CD14-positive monocyte (primary cell): ENCODE results near the gene NFATC1. TPM values are rescaled to one million over a fixed set of nuclear protein-coding genes. Genes with fewer than 3 reads are reported as not detected.

Source experiments
- DNase-seq, 3 donors: peaks; one replicate each; pipeline ENCODE4 v3.0.0-alpha.2; 2011 to 2022
- H2AFZ ChIP-seq: 2 replicates; pipeline ENCODE4 v1.6.0; 2012; ENCODE audit warnings: mild to moderate bottlenecking, low read depth, low read length, inconsistent platforms; ENCODE audit not compliant: insufficient read depth, poor library complexity, severe bottlenecking
- H3K27ac ChIP-seq, 2 donors: 1 replicate in 1 of 2; 2 replicates in 1 of 2; pipeline ENCODE4 v1.5.1; 2012 to 2013; ENCODE audit warnings: low read length in 2 of 2, control low read depth in 1 of 2, inconsistent platforms in 1 of 2, low read depth in 1 of 2, mild to moderate bottlenecking in 1 of 2
- H3K27me3 ChIP-seq, 2 donors: one replicate each; pipeline versions ENCODE4 v1.6.0 to v1.6.1; 2011 to 2013; ENCODE audit warnings: low read length in 2 of 2; ENCODE audit not compliant: control insufficient read depth in 2 of 2, insufficient read depth in 2 of 2
- H3K36me3 ChIP-seq, 2 donors: replicated peaks in 1 of 2; 1 replicate in 1 of 2; 2 replicates in 1 of 2; pipeline versions ENCODE4 v1.5.1 to v1.6.1; 2012 to 2013; ENCODE audit warnings: low read length in 2 of 2, control low read depth in 1 of 2, inconsistent platforms in 1 of 2, mild to moderate bottlenecking in 1 of 2; ENCODE audit not compliant: insufficient read depth in 2 of 2, control insufficient read depth in 1 of 2
- H3K4me1 ChIP-seq, 2 donors: 1 replicate in 1 of 2; 2 replicates in 1 of 2; pipeline versions ENCODE4 v1.5.1 to v1.6.1; 2012 to 2013; ENCODE audit warnings: low read length in 2 of 2, control low read depth in 1 of 2, inconsistent platforms in 1 of 2, mild to moderate bottlenecking in 1 of 2, moderate library complexity in 1 of 2; ENCODE audit not compliant: insufficient read depth in 2 of 2, control insufficient read depth in 1 of 2
- H3K4me2 ChIP-seq: replicated peaks from 2 replicates; pipeline ENCODE3; 2012; ENCODE audit warnings: low read length, moderate library complexity, mild to moderate bottlenecking; ENCODE audit not compliant: poor library complexity, severe bottlenecking; ENCODE audit errors: extremely low read depth
- H3K4me3 ChIP-seq, 3 experiments: fragments of 200-600 bp in 1 of 3; sonication (generic) in 1 of 3; replicated peaks in 1 of 3; 1 replicate in 2 of 3; 2 replicates in 1 of 3; pipeline ENCODE4 v1.5.1; 2011 to 2013; ENCODE audit warnings: low read length in 3 of 3, mild to moderate bottlenecking in 3 of 3, control low read depth in 2 of 3, low read depth in 2 of 3, inconsistent platforms in 1 of 3, moderate library complexity in 1 of 3
- H3K79me2 ChIP-seq: 2 replicates; pipeline ENCODE4 v1.6.0; 2012; ENCODE audit warnings: mild to moderate bottlenecking, control low read depth, inconsistent platforms, low read length, moderate library complexity; ENCODE audit not compliant: insufficient read depth
- H3K9ac ChIP-seq: 2 replicates; pipeline ENCODE4 v1.6.0; 2017; ENCODE audit warnings: low read length, mild to moderate bottlenecking; ENCODE audit not compliant: insufficient read depth, poor library complexity, severe bottlenecking
- H3K9me3 ChIP-seq, 2 donors: replicated peaks in 1 of 2; 1 replicate in 1 of 2; 2 replicates in 1 of 2; pipeline versions ENCODE4 v1.5.1 to v1.6.1; 2012 to 2013; ENCODE audit warnings: low read length in 2 of 2, control low read depth in 1 of 2; ENCODE audit not compliant: control insufficient read depth in 1 of 2, insufficient read depth in 1 of 2
- H4K20me1 ChIP-seq: 2 replicates; pipeline ENCODE4 v1.6.0; 2012; ENCODE audit warnings: mild to moderate bottlenecking, low read length, control low read depth, moderate library complexity; ENCODE audit not compliant: insufficient read depth
- H3K27ac Mint-ChIP-seq, 7 donors: one replicate each; pipeline ENCODE4 v1.8.0; 2020; ENCODE audit warnings: mild to moderate bottlenecking in 7 of 7, mixed read lengths in 7 of 7, moderate library complexity in 6 of 7, inconsistent platforms in 2 of 7
- H3K27me3 Mint-ChIP-seq, 3 donors: one replicate each; pipeline ENCODE4 v1.8.0; 2021 to 2022; ENCODE audit warnings: low read depth in 3 of 3, mild to moderate bottlenecking in 3 of 3, mixed read lengths in 3 of 3, moderate library complexity in 3 of 3, inconsistent platforms in 1 of 3
- H3K36me3 Mint-ChIP-seq, 2 donors: one replicate each; pipeline ENCODE4 v1.8.0; 2020; ENCODE audit warnings: mixed read lengths in 2 of 2, inconsistent platforms in 1 of 2, mild to moderate bottlenecking in 1 of 2
- H3K4me1 Mint-ChIP-seq: one replicate; pipeline ENCODE4 v1.8.0; 2020; ENCODE audit warnings: mild to moderate bottlenecking, mixed read lengths
- H3K4me3 Mint-ChIP-seq, 2 donors: one replicate each; pipeline ENCODE4 v1.8.0; 2020; ENCODE audit warnings: mild to moderate bottlenecking in 2 of 2, mixed read lengths in 2 of 2, moderate library complexity in 1 of 2
- H3K9me3 Mint-ChIP-seq, 7 donors: one replicate each; pipeline ENCODE4 v1.8.0; 2020 to 2022; ENCODE audit warnings: mixed read lengths in 7 of 7, mild to moderate bottlenecking in 6 of 7, moderate library complexity in 6 of 7, inconsistent platforms in 2 of 7
- CTCF ChIP-seq: fragments of 200-600 bp; IDR thresholded peaks from one replicate; pipeline ENCODE4 v1.8.0; 2022; ENCODE audit warnings: antibody characterized with exemption, mild to moderate bottlenecking
- WGBS: methylation state at CpG from one replicate; pipeline ENCODE4 v1.1.5; 2013; ENCODE audit warnings: missing lambda C conversion rate; ENCODE audit not compliant: insufficient coverage; 5-methylcytosine and 5-hydroxymethylcytosine counted together
- intact Hi-C, 2 donors: fragments of 100-400 bp; cut with micrococcal nuclease; formaldehyde crosslinking; loops; one replicate each; pipeline versions ENCODE4 v1.15.0 to v1.15.1; 2023
- polyA plus RNA-seq, 3 donors: library from polyadenylated mRNA; depleted of rRNA in 1 of 3; unstranded in 2 of 3; stranded (reverse) in 1 of 3; fragments of 300-500 nt in 2 of 3; fragments of >200 nt in 1 of 3; fragmentation: Illumina TruSeq in 2 of 3; gene quantifications; 1 replicate in 2 of 3; 2 replicates in 1 of 3; pipeline ENCODE4 v1.2.3, GENCODE V29; 2012 to 2021

Gene NFATC1
- polyA plus RNA-seq, 3 donors = 7.8 to 10.7 (median 8.3) TPM

- H3K79me2 ChIP-seq = peaks cover 36% of the 10 kb centered on the region
Observed at GRCh38 chr18:79405019-79405780, 9.5 kb downstream of the NFATC1 start.

More at GRCh38 chr18:79405019-79405780, 9.5 kb downstream of the NFATC1 start:
- Histone ChIP-seq H3K9ac (peak overlapping the region; percentile 57), H4K20me1 (peaks cover 26% of the 10 kb centered on the region), H3K27me3 (no peaks in the 10 kb centered on the region), H3K9me3 (no peaks in the 10 kb centered on the region), H3K27ac (peak overlapping the region; percentile 86 to 90), H3K4me1 (peaks cover 56 to 63% of the 10 kb centered on the region in 2 donors), H3K4me2 (peak overlapping the region; percentile 60), H3K4me3 (peak overlapping the region in 2 of 3 experiments; percentile 30 to 67), H2AFZ (no peak overlapping the region), H3K36me3 (peaks cover 0 to under 1% of the 10 kb centered on the region in 2 donors)
- Mint-ChIP-seq H3K9me3 (peaks cover 0 to 5% (median 3%) of the 10 kb centered on the region in 7 donors), H3K36me3 (peaks cover 28 to 31% of the 10 kb centered on the region in 2 donors), H3K4me1 (peaks cover 54% of the 10 kb centered on the region), H3K27me3 (peaks cover 0 to 2% (median 2%) of the 10 kb centered on the region in 3 donors), H3K27ac (peak overlapping the region; percentile 93 to 99 (median 97)), H3K4me3 (peak overlapping the region; percentile 77 to 90)
- 69% methylated on average over 18 of the region's 23 CpGs for WGBS
- no peak for DNase-seq
- intact Hi-C loops = loop anchor here in 1 of 2 donors (10.0 kb wide), 1 partner anchor 630 kb away; the partner anchor contains the start of gene RBFA
- no peak for TF ChIP-seq CTCF
